Lower leg skin (tissue), 3 donors: ENCODE results near the gene FMNL2.

Experiments used
- CTCF ChIP-seq, 3 donors: fragments of 450-650 bp; IDR thresholded peaks; one replicate each; pipeline ENCODE4 v1.5.1; 2016; ENCODE audit warnings: antibody characterized with exemption in 3 of 3, mild to moderate bottlenecking in 3 of 3, moderate library complexity in 2 of 3
- POLR2A ChIP-seq, 2 donors: fragments of 450-650 bp; IDR thresholded peaks; one replicate each; pipeline ENCODE4 v1.6.1; 2016 to 2017; ENCODE audit warnings: antibody characterized with exemption in 2 of 2, mild to moderate bottlenecking in 1 of 2, moderate library complexity in 1 of 2

DNA sequence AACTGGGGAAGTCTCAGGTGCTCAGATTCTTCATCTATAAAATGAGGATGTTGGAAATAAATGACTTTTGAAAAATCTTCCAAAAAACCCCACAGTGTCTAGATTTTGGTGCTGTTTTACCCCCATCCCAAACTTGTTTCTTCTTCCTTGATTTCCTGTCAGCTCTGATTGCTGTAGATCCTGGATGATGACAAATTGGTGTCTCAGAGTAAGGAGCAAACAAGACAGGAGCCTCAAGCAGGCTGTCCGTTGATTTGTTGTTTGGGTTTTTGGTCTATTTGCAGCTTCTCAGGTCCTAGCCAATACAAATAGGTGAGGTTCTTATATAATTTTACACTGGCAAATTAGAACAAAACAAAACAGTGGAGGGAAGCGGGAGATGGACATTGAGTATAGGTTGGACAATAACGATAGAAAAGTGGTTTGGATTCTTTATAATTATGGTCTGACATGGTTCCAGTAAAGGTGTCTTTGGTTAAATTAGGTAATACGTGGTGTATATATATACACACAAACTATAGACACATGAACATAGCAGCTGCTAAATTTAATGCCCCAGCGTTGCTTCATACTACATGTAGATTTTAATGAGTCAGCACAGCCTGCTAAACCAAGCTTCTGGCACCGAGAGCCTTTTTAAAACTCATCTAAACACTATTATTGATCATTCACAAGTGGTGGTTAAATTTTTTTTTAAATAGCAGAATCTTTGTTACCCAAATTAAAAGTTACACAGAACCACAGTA, 142.5 kb downstream of the FMNL2 start:
- TF ChIP-seq CTCF (IDR thresholded peaks at IDR 0.05) = no peak
- TF ChIP-seq POLR2A (IDR thresholded peaks at IDR 0.05) = no peak
